PC-9 (cell line): ENCODE results near the gene CPXM2.

Experiments
- CTCF ChIP-seq: fragments of 200-600 bp; sonication (generic); conservative IDR thresholded peaks from 2 replicates; pipeline ENCODE4 v1.6.1; 2017; ENCODE audit warnings: mixed run types, antibody characterized with exemption, mild to moderate bottlenecking, moderate library complexity
- EZH2 ChIP-seq: fragments of 200-600 bp; sonication (generic); IDR thresholded peaks from 2 replicates; pipeline ENCODE4 v1.8.0; 2017; ENCODE audit warnings: antibody characterized with exemption, low read depth

- no peak for TF ChIP-seq CTCF
- TF ChIP-seq EZH2, result no peak
Measured at GRCh38 chr10:123904834-123905409, 13.3 kb upstream of the CPXM2 start.
